Neutrophil (primary cell): Measurements from ENCODE around the gene SH3PXD2B.
"Not testable (repeated sequence)": the region's sequence is repeated elsewhere in the genome, so short reads cannot be mapped to it uniquely, and the experiment has no call there.

Experiments used
- H3K27ac ChIP-seq: fragments of 200-600 bp; sonication (generic); 2 replicates; pipeline ENCODE4 v1.5.1; 2016; ENCODE audit warnings: mild to moderate bottlenecking, moderate library complexity
- H3K27me3 ChIP-seq: fragments of 200-600 bp; sonication (generic); 2 replicates; pipeline ENCODE4 v1.6.0; 2016; ENCODE audit warnings: mild to moderate bottlenecking
- H3K36me3 ChIP-seq: fragments of 200-600 bp; sonication (generic); 2 replicates; pipeline ENCODE4 v1.5.1; 2017
- H3K4me1 ChIP-seq, 2 experiments: fragments of 200-600 bp in 1 of 2; sonication (generic) in 1 of 2; 1 replicate in 1 of 2; 2 replicates in 1 of 2; pipeline versions ENCODE4 v1.5.1 to v1.6.1; 2013 to 2016; ENCODE audit warnings: low read depth in 1 of 2, low read length in 1 of 2, mild to moderate bottlenecking in 1 of 2, moderate library complexity in 1 of 2; ENCODE audit not compliant: control insufficient read depth in 1 of 2, insufficient read depth in 1 of 2
- H3K4me3 ChIP-seq, 2 experiments: fragments of 200-600 bp in 1 of 2; sonication (generic) in 1 of 2; 1 replicate in 1 of 2; 2 replicates in 1 of 2; pipeline ENCODE4 v1.5.1; 2013 to 2016; ENCODE audit warnings: low read depth in 1 of 2, low read length in 1 of 2, mild to moderate bottlenecking in 1 of 2, moderate library complexity in 1 of 2
- H3K9me3 ChIP-seq: fragments of 200-600 bp; sonication (generic); 2 replicates; pipeline ENCODE4 v1.5.1; 2016
- CTCF ChIP-seq: fragments of 200-600 bp; sonication (generic); IDR thresholded peaks from 2 replicates; pipeline ENCODE4 v1.5.1; 2016; ENCODE audit warnings: antibody characterized with exemption

Gene SH3PXD2B

GRCh38 chr5:172336264-172336663 is 118.1 kb downstream of the SH3PXD2B start:
- H3K4me3 ChIP-seq = no peak overlapping the region
- H3K9me3 ChIP-seq = no peaks in the 10 kb centered on the region
- no peak for TF ChIP-seq CTCF
- no peaks in the 10 kb centered on the region for H3K36me3 ChIP-seq
- H3K27ac ChIP-seq = no peak overlapping the region
- H3K4me1 ChIP-seq = peaks cover 0 to 3% of the 10 kb centered on the region in 2 experiments
- H3K27me3 ChIP-seq = no peaks in the 10 kb centered on the region

GRCh38 chr5:172335721-172336120 is 118.6 kb downstream of the SH3PXD2B start:
- H3K9me3 ChIP-seq = no peaks in the 10 kb centered on the region
- H3K4me1 ChIP-seq = peaks cover 0 to 3% of the 10 kb centered on the region in 2 experiments
- H3K36me3 ChIP-seq = no peaks in the 10 kb centered on the region
- H3K4me3 ChIP-seq = no peak overlapping the region
- H3K27me3 ChIP-seq = no peaks in the 10 kb centered on the region
- TF ChIP-seq CTCF = no peak
- H3K27ac ChIP-seq = no peak overlapping the region

GRCh38 chr5:172334641-172335040 is 119.7 kb downstream of the SH3PXD2B start:
- peaks cover 0 to 3% of the 10 kb centered on the region in 2 experiments for H3K4me1 ChIP-seq
- TF ChIP-seq CTCF = no peak
- H3K36me3 ChIP-seq = no peaks in the 10 kb centered on the region
- no peaks in the 10 kb centered on the region for H3K27me3 ChIP-seq
- no peak overlapping the region for H3K27ac ChIP-seq
- H3K9me3 ChIP-seq = no peaks in the 10 kb centered on the region
- no peak overlapping the region for H3K4me3 ChIP-seq

GRCh38 chr5:172334196-172334595 is 120.1 kb downstream of the SH3PXD2B start:
- Histone ChIP-seq H3K4me1 (peaks cover 0 to 3% of the 10 kb centered on the region in 2 experiments), H3K27ac (no peak overlapping the region), H3K36me3 (no peaks in the 10 kb centered on the region), H3K27me3 (no peaks in the 10 kb centered on the region), H3K9me3 (no peaks in the 10 kb centered on the region), H3K4me3 (no peak overlapping the region)
- TF ChIP-seq CTCF = no peak

GRCh38 chr5:172326901-172327300 is 127.4 kb downstream of the SH3PXD2B start:
- not testable (repeated sequence) for H3K4me3 ChIP-seq, H3K4me1 ChIP-seq, H3K9me3 ChIP-seq, H3K27ac ChIP-seq, H3K27me3 ChIP-seq, H3K36me3 ChIP-seq

- Histone ChIP-seq H3K27ac (no peak overlapping the region), H3K4me1 (peaks cover 0 to 4% of the 10 kb centered on the region in 2 experiments), H3K9me3 (no peaks in the 10 kb centered on the region), H3K36me3 (no peaks in the 10 kb centered on the region), H3K27me3 (no peaks in the 10 kb centered on the region), H3K4me3 (no peak overlapping the region)
- no peak for TF ChIP-seq CTCF
Measured at GRCh38 chr5:172325452-172325851, 128.9 kb downstream of the SH3PXD2B start.
